Bronchial epithelial cell (primary cell): ENCODE results near the gene GNG5. TPM values are rescaled to one million over a fixed set of nuclear protein-coding genes. Genes with fewer than 3 reads are reported as not detected.

Source experiments
- DNase-seq: peaks from one replicate; pipeline ENCODE4 v3.0.0-alpha.2; 2010; ENCODE audit warnings: low read depth
- FAIRE-seq: peaks from 2 replicates; lab custom pipeline; 2011; peaks lifted over from hg19 to GRCh38; lab: Jason Lieb, UNC
- H3K27me3 ChIP-seq: 2 replicates; pipeline ENCODE4 v1.5.1; 2011; ENCODE audit warnings: low read length; ENCODE audit not compliant: control insufficient read depth, insufficient read depth
- H3K36me3 ChIP-seq: 2 replicates; pipeline ENCODE4 v1.5.1; 2011; ENCODE audit warnings: low read length; ENCODE audit not compliant: control insufficient read depth, insufficient read depth
- H3K4me3 ChIP-seq: 2 replicates; pipeline ENCODE4 v1.5.1; 2011; ENCODE audit warnings: mild to moderate bottlenecking, low read depth, low read length, control low read depth
- total RNA-seq: library from RNA; depleted of rRNA; stranded (reverse); fragments of >200 nt; gene quantifications from 2 replicates; pipeline ENCODE4 v1.2.1, GENCODE V29; 2014
- TF ChIP-seq, protein P1 (sequence below): IDR thresholded peaks from 2 replicates; pipeline ENCODE4 v1.5.1; 2011; ENCODE audit warnings: mild to moderate bottlenecking, moderate library complexity, low read length, control low read depth, inconsistent platforms; ENCODE audit not compliant: insufficient read depth, severe bottlenecking

GNG5 gene
- 8.4 and 14.5 TPM in 2 replicates for total RNA-seq

- TF ChIP-seq, protein P1, sequence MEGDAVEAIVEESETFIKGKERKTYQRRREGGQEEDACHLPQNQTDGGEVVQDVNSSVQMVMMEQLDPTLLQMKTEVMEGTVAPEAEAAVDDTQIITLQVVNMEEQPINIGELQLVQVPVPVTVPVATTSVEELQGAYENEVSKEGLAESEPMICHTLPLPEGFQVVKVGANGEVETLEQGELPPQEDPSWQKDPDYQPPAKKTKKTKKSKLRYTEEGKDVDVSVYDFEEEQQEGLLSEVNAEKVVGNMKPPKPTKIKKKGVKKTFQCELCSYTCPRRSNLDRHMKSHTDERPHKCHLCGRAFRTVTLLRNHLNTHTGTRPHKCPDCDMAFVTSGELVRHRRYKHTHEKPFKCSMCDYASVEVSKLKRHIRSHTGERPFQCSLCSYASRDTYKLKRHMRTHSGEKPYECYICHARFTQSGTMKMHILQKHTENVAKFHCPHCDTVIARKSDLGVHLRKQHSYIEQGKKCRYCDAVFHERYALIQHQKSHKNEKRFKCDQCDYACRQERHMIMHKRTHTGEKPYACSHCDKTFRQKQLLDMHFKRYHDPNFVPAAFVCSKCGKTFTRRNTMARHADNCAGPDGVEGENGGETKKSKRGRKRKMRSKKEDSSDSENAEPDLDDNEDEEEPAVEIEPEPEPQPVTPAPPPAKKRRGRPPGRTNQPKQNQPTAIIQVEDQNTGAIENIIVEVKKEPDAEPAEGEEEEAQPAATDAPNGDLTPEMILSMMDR, result no peak
- FAIRE-seq (no peak), DNase-seq (peak; percentile 88)
- H3K27me3 ChIP-seq, result no peaks in the 10 kb centered on the region
- peaks cover 2% of the 10 kb centered on the region for H3K36me3 ChIP-seq
- peak within 1 kb of the TSS; percentile 76 for H3K4me3 ChIP-seq
These were observed at the start of gene GNG5, which contains the start of gene SPATA1 for GRCh38 chr1:84506002-84506728. GNG5 (minus strand) TSS chr1:84506581; CDS start chr1:84506091, 490 bp downstream. SPATA1 (plus strand) TSS chr1:84506386; CDS start chr1:84516360, 9,974 bp downstream.

GRCh38 chr1:84550826-84551225 lies 44.4 kb upstream of the GNG5 start:
- no peak for DNase-seq
- Histone ChIP-seq H3K27me3 (no peaks in the 10 kb centered on the region), H3K4me3 (no peak overlapping the region), H3K36me3 (peaks cover under 1% of the 10 kb centered on the region)
- TF ChIP-seq, protein P1, result no peak
- no peak for FAIRE-seq

DNA sequence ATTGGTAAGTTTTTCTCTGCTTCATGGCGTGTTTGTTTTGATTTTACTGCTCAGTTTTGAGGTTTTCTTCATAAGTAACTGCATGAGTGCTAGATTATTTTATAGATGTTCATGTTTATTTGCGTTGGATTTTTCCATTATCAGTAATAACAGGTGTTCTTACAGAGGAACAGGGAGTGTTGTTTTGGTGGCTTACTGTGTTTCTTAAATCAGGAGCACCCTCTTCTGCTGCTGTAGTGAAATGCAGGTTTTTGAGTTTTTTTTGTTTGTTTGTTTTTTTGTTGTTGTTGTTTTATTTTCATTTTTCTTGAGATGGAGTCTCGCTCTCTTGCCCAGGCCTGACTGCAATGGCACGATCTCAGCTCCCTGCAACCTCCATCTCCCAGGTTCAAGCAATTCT lies 35.3 kb upstream of the GNG5 start:
- H3K36me3 ChIP-seq, result no peaks in the 10 kb centered on the region
- H3K4me3 ChIP-seq, result no peak overlapping the region
- TF ChIP-seq, protein P1, result no peak
- DNase-seq (no peak), FAIRE-seq (no peak)
- no peaks in the 10 kb centered on the region for H3K27me3 ChIP-seq

GRCh38 chr1:84540759-84541158 lies 34.4 kb upstream of the GNG5 start:
- no peak for DNase-seq
- Histone ChIP-seq H3K27me3 (no peaks in the 10 kb centered on the region), H3K4me3 (no peak overlapping the region), H3K36me3 (no peaks in the 10 kb centered on the region)
- FAIRE-seq, result no peak
- TF ChIP-seq, protein P1, result no peak

DNA sequence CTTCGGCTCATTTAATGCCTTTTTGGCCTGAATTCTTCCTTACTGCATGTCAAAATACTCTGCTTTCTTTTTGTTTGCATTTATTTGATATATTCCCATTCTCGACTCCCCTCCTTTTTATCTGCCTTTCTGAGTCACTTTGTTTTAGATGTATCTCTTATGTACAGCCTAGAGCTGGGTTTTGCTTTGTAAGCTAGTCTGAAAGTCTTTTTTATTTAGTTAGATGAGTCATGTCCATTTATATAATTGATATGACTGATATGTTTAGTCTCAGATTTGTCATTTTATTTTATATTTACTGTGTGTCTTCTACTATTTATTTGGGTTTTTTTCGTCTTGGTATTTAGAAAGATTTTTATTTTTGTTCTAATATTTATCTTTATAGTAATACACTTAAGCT lies 33.6 kb upstream of the GNG5 start:
- TF ChIP-seq, protein P1, result no peak
- no peaks in the 10 kb centered on the region for H3K27me3 ChIP-seq
- no peaks in the 10 kb centered on the region for H3K36me3 ChIP-seq
- DNase-seq (peak; percentile 53), FAIRE-seq (no peak)
- H3K4me3 ChIP-seq, result no peak overlapping the region

GRCh38 chr1:84538599-84538998 lies 32.2 kb upstream of the GNG5 start:
- FAIRE-seq, result no peak
- TF ChIP-seq, protein P1, result no peak
- Histone ChIP-seq H3K4me3 (no peak overlapping the region), H3K27me3 (no peaks in the 10 kb centered on the region), H3K36me3 (no peaks in the 10 kb centered on the region)
- no peak for DNase-seq
